OCI-LY1 (cell line): Measurements from ENCODE around the gene NOTO.
A peak's percentile ranks its signal among the peaks of the same experiment; 100 is the strongest.

ENCODE experiments used
- H2AFZ ChIP-seq: fragments of 200-600 bp; sonication (generic), shearing (Covaris generic); 2 replicates; pipeline ENCODE4 v1.6.0; 2014; ENCODE audit warnings: antibody characterized with exemption, mild to moderate bottlenecking, low read length
- H3F3A ChIP-seq: fragments of 200-600 bp; sonication (generic), shearing (Covaris generic); 2 replicates; pipeline ENCODE4 v1.6.0; 2014; ENCODE audit warnings: mild to moderate bottlenecking, antibody characterized with exemption, low read length, moderate library complexity; ENCODE audit not compliant: insufficient read depth
- H3K27ac ChIP-seq: fragments of 200-600 bp; sonication (generic); 2 replicates; pipeline ENCODE4 v1.5.1; 2014; ENCODE audit warnings: low read length, mixed run types, mild to moderate bottlenecking, low read depth; ENCODE audit not compliant: poor library complexity, severe bottlenecking
- H3K27me3 ChIP-seq: fragments of 200-600 bp; sonication (generic); 2 replicates; pipeline ENCODE4 v1.6.0; 2014; ENCODE audit warnings: antibody characterized with exemption, mild to moderate bottlenecking, low read length, moderate library complexity; ENCODE audit not compliant: insufficient read depth
- H3K36me3 ChIP-seq: fragments of 200-600 bp; sonication (generic); 2 replicates; pipeline ENCODE4 v1.6.1; 2014; ENCODE audit warnings: mild to moderate bottlenecking, antibody characterized with exemption, low read length, moderate library complexity, mixed read lengths; ENCODE audit not compliant: insufficient read depth
- H3K4me1 ChIP-seq: fragments of 200-600 bp; sonication (generic); 2 replicates; pipeline ENCODE4 v1.5.1; 2014; ENCODE audit warnings: mild to moderate bottlenecking, low read length, moderate library complexity; ENCODE audit not compliant: insufficient read depth, severe bottlenecking
- H3K4me2 ChIP-seq: fragments of 200-600 bp; sonication (generic), shearing (Covaris generic); 2 replicates; pipeline ENCODE4 v1.6.1; 2014; ENCODE audit warnings: low read length
- H3K4me3 ChIP-seq: fragments of 200-600 bp; sonication (generic); 2 replicates; pipeline ENCODE4 v1.5.1; 2014; ENCODE audit warnings: low read length, low read depth, mild to moderate bottlenecking, mixed read lengths; ENCODE audit not compliant: poor library complexity, severe bottlenecking
- H3K79me2 ChIP-seq: fragments of 200-600 bp; shearing (Covaris generic); 2 replicates; pipeline ENCODE4 v1.6.1; 2016; ENCODE audit warnings: mixed run types, low read length, mixed read lengths; ENCODE audit not compliant: insufficient read depth
- H3K9ac ChIP-seq: fragments of 200-600 bp; sonication (generic), shearing (Covaris generic); 2 replicates; pipeline ENCODE4 v1.6.1; 2014; ENCODE audit warnings: mild to moderate bottlenecking, low read length, mixed read lengths
- H3K9me2 ChIP-seq: fragments of 200-600 bp; sonication (generic), shearing (Covaris generic); 2 replicates; pipeline ENCODE4 v1.6.1; 2014; ENCODE audit warnings: low read depth, mild to moderate bottlenecking, low read length, mixed read lengths
- H3K9me3 ChIP-seq: fragments of 200-600 bp; shearing (Covaris generic); 2 replicates; pipeline ENCODE4 v1.6.1; 2014; ENCODE audit warnings: low read length, mixed read lengths
- H4K20me1 ChIP-seq: fragments of 200-600 bp; sonication (generic), shearing (Covaris generic); 2 replicates; pipeline ENCODE4 v1.6.0; 2016; ENCODE audit warnings: mild to moderate bottlenecking, low read length; ENCODE audit not compliant: insufficient read depth
- EZH2 ChIP-seq: fragments of 200-600 bp; sonication (generic), shearing (Covaris generic); IDR thresholded peaks from 2 replicates; pipeline ENCODE4 v1.8.0; 2017; ENCODE audit warnings: borderline replicate concordance, mixed run types, mild to moderate bottlenecking, antibody characterized with exemption, low read length, moderate library complexity, mixed read lengths
- TF ChIP-seq, protein P1 (sequence below): fragments of 200-600 bp; sonication (generic), shearing (Covaris generic); IDR thresholded peaks from 2 replicates; pipeline ENCODE4 v1.5.1; 2017; ENCODE audit warnings: mild to moderate bottlenecking, antibody characterized with exemption, low read length, moderate library complexity, mixed read lengths

NOTO gene

GRCh38 chr2:73233154-73233931 is 31.0 kb downstream of the NOTO start, which contains the start of gene PRADC1:
Gene PRADC1 (minus strand): TSS chr2:73233239. CDS start chr2:73233160, 79 bp downstream.
- Histone ChIP-seq H3K4me3 (peak within 1 kb of the TSS; percentile 79), H3K9me2 (no peaks in the 10 kb centered on the region), H3K27me3 (no peaks in the 10 kb centered on the region), H3K79me2 (peaks cover 42% of the 10 kb centered on the region), H3K27ac (peak within 1 kb of the TSS; percentile 76), H3K9ac (peak within 1 kb of the TSS; percentile 95), H3K4me1 (peaks cover 30% of the 10 kb centered on the region), H3K9me3 (no peaks in the 10 kb centered on the region), H3K36me3 (peaks cover 36% of the 10 kb centered on the region), H4K20me1 (no peaks in the 10 kb centered on the region; the same call in 1 of the 2 replicates), H2AFZ (no peak within 1 kb of the TSS), H3F3A (no peaks in the 10 kb centered on the region), H3K4me2 (peak within 1 kb of the TSS; percentile 97)
- no peak for TF ChIP-seq EZH2
- TF ChIP-seq, protein P1, sequence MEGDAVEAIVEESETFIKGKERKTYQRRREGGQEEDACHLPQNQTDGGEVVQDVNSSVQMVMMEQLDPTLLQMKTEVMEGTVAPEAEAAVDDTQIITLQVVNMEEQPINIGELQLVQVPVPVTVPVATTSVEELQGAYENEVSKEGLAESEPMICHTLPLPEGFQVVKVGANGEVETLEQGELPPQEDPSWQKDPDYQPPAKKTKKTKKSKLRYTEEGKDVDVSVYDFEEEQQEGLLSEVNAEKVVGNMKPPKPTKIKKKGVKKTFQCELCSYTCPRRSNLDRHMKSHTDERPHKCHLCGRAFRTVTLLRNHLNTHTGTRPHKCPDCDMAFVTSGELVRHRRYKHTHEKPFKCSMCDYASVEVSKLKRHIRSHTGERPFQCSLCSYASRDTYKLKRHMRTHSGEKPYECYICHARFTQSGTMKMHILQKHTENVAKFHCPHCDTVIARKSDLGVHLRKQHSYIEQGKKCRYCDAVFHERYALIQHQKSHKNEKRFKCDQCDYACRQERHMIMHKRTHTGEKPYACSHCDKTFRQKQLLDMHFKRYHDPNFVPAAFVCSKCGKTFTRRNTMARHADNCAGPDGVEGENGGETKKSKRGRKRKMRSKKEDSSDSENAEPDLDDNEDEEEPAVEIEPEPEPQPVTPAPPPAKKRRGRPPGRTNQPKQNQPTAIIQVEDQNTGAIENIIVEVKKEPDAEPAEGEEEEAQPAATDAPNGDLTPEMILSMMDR = no peak

- Histone ChIP-seq H3K4me3 (peak within 1 kb of the TSS; percentile 79), H3K9me2 (no peaks in the 10 kb centered on the region), H3K9me3 (no peaks in the 10 kb centered on the region), H2AFZ (no peak within 1 kb of the TSS), H4K20me1 (no peaks in the 10 kb centered on the region; the same call in 1 of the 2 replicates), H3F3A (no peaks in the 10 kb centered on the region), H3K27ac (peak within 1 kb of the TSS; percentile 76), H3K79me2 (peaks cover 50% of the 10 kb centered on the region), H3K4me2 (peak within 1 kb of the TSS; percentile 97), H3K4me1 (peaks cover 30% of the 10 kb centered on the region), H3K27me3 (no peaks in the 10 kb centered on the region), H3K9ac (peak within 1 kb of the TSS; percentile 95), H3K36me3 (peaks cover 40% of the 10 kb centered on the region)
- TF ChIP-seq, protein P1 = no peak
- TF ChIP-seq EZH2 = no peak
Observed at GRCh38 chr2:73233932-73234832, 31.8 kb downstream of the NOTO start, which contains the start of gene CCT7. Gene CCT7 (plus strand): TSS chr2:73234308. CDS start chr2:73234379, 71 bp downstream.

GRCh38 chr2:73235315-73236028 is 33.1 kb downstream of the NOTO start:
- Histone ChIP-seq H3K27ac (no peak overlapping the region), H3K4me2 (peak overlapping the region; percentile 97), H3F3A (no peaks in the 10 kb centered on the region), H3K4me3 (peak overlapping the region; percentile 79), H3K79me2 (peaks cover 63% of the 10 kb centered on the region), H3K36me3 (peaks cover 48% of the 10 kb centered on the region), H3K27me3 (no peaks in the 10 kb centered on the region), H3K4me1 (peaks cover 30% of the 10 kb centered on the region), H3K9ac (peak overlapping the region; percentile 95), H3K9me2 (no peaks in the 10 kb centered on the region), H2AFZ (no peak overlapping the region), H4K20me1 (no peaks in the 10 kb centered on the region; the same call in 1 of the 2 replicates), H3K9me3 (no peaks in the 10 kb centered on the region)
- TF ChIP-seq, protein P1 = no peak
- TF ChIP-seq EZH2 = no peak
